A549 (cell line): ENCODE results near the gene SEC16A.

Experiments used
- E2F6 ChIP-seq: IDR thresholded peaks from 2 replicates; pipeline ENCODE4 v1.6.1; 2012; ENCODE audit warnings: low read depth, borderline replicate concordance
- JUN ChIP-seq, 2 experiments: fragments of >200 bp; sonication (Bioruptor Twin); formaldehyde crosslinking; IDR thresholded peaks; 2 replicates in 1 of 2; 3 replicates in 1 of 2; pipeline ENCODE4 v1.6.1; 2016 to 2017
- POLR2A ChIP-seq: IDR thresholded peaks from 2 replicates; pipeline ENCODE4 v1.6.1; 2012; ENCODE audit warnings: mild to moderate bottlenecking, low read length
- RFX5 ChIP-seq: fragments of 450-650 bp; IDR thresholded peaks from 2 replicates; pipeline ENCODE4 v1.7.1; 2014; ENCODE audit warnings: antibody characterized with exemption, mild to moderate bottlenecking, moderate library complexity
- TF ChIP-seq, protein P1 (sequence below): fragments of >200 bp; sonication (Bioruptor Twin); formaldehyde crosslinking; IDR thresholded peaks from 3 replicates; pipeline ENCODE4 v1.5.1; 2016

GRCh38 chr9:136419092-136419420 is 63.8 kb downstream of the SEC16A start:
- TF ChIP-seq POLR2A: no peak
- TF ChIP-seq, protein P1, sequence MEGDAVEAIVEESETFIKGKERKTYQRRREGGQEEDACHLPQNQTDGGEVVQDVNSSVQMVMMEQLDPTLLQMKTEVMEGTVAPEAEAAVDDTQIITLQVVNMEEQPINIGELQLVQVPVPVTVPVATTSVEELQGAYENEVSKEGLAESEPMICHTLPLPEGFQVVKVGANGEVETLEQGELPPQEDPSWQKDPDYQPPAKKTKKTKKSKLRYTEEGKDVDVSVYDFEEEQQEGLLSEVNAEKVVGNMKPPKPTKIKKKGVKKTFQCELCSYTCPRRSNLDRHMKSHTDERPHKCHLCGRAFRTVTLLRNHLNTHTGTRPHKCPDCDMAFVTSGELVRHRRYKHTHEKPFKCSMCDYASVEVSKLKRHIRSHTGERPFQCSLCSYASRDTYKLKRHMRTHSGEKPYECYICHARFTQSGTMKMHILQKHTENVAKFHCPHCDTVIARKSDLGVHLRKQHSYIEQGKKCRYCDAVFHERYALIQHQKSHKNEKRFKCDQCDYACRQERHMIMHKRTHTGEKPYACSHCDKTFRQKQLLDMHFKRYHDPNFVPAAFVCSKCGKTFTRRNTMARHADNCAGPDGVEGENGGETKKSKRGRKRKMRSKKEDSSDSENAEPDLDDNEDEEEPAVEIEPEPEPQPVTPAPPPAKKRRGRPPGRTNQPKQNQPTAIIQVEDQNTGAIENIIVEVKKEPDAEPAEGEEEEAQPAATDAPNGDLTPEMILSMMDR: no peak
- TF ChIP-seq JUN (IDR thresholded peaks at IDR 0.05): no peak
- TF ChIP-seq E2F6: no peak
- no peak for TF ChIP-seq RFX5
